Hepatocyte (in vitro differentiated cells): Measurements from ENCODE around the gene CDK4. TPM values are rescaled to one million over a fixed set of nuclear protein-coding genes. Genes with fewer than 3 reads are reported as not detected.
"Not testable (repeated sequence)": the region's sequence is repeated elsewhere in the genome, so short reads cannot be mapped to it uniquely, and the experiment has no call there.

ENCODE experiments used
- DNase-seq: peaks from one replicate; pipeline ENCODE4 v3.0.0-alpha.2; 2016; ENCODE audit warnings: low spot score
- H2AFZ ChIP-seq: fragments of 200-600 bp; sonication (generic); 2 replicates; pipeline ENCODE4 v1.6.0; 2016; ENCODE audit warnings: antibody characterized with exemption, mild to moderate bottlenecking
- H3K27ac ChIP-seq: fragments of 200-600 bp; sonication (generic); 2 replicates; pipeline ENCODE4 v1.5.1; 2016; ENCODE audit warnings: mild to moderate bottlenecking
- H3K27me3 ChIP-seq: fragments of 200-600 bp; sonication (generic); 2 replicates; pipeline ENCODE4 v1.6.1; 2016
- H3K36me3 ChIP-seq: fragments of 200-600 bp; sonication (generic); replicated peaks from 2 replicates; pipeline ENCODE4 v1.5.1; 2016; ENCODE audit warnings: low read depth; ENCODE audit not compliant: insufficient read depth
- H3K4me1 ChIP-seq: fragments of 200-600 bp; sonication (generic); 2 replicates; pipeline ENCODE4 v1.5.1; 2016; ENCODE audit warnings: mild to moderate bottlenecking, moderate library complexity; ENCODE audit not compliant: insufficient read depth
- H3K4me2 ChIP-seq: fragments of 200-600 bp; sonication (generic); 2 replicates; pipeline ENCODE4 v1.6.0; 2016
- H3K4me3 ChIP-seq: fragments of 200-600 bp; sonication (generic); 2 replicates; pipeline ENCODE4 v1.5.1; 2016; ENCODE audit warnings: mild to moderate bottlenecking
- H3K79me2 ChIP-seq: fragments of 200-600 bp; sonication (generic); 2 replicates; pipeline ENCODE4 v1.6.0; 2017; ENCODE audit warnings: mild to moderate bottlenecking
- H3K9me2 ChIP-seq: fragments of 200-600 bp; sonication (generic); replicated peaks from 2 replicates; pipeline ENCODE4 v1.6.0; 2017; ENCODE audit warnings: mild to moderate bottlenecking; ENCODE audit not compliant: insufficient read depth
- H3K9me3 ChIP-seq: fragments of 200-600 bp; sonication (generic); 2 replicates; pipeline ENCODE4 v1.5.1; 2016; ENCODE audit warnings: low read depth, mild to moderate bottlenecking
- H4K20me1 ChIP-seq: fragments of 200-600 bp; sonication (generic); 2 replicates; pipeline ENCODE4 v1.6.0; 2016; ENCODE audit warnings: mild to moderate bottlenecking; ENCODE audit not compliant: insufficient read depth, poor library complexity, severe bottlenecking
- EZH2 ChIP-seq: fragments of 200-600 bp; sonication (generic); IDR thresholded peaks from 2 replicates; pipeline ENCODE4 v1.6.1; 2016; ENCODE audit warnings: antibody characterized with exemption, mild to moderate bottlenecking, borderline replicate concordance
- EZH2phosphoT487 ChIP-seq: fragments of 200-600 bp; sonication (generic); IDR thresholded peaks from one replicate; pipeline ENCODE4 v1.6.1; 2018; ENCODE audit warnings: antibody characterized with exemption, mild to moderate bottlenecking, low read depth, moderate library complexity; ENCODE audit not compliant: unreplicated experiment, severe bottlenecking
- WGBS: methylation state at CpG from one replicate; pipeline ENCODE4 v1.1.6; 2016; ENCODE audit warnings: low lambda C conversion rate; ENCODE audit errors: missing lambda C conversion rate; 5-methylcytosine and 5-hydroxymethylcytosine counted together
- polyA plus RNA-seq: library from polyadenylated mRNA; unstranded; fragments of >200 nt; fragmentation: Nextera tagmentation; extraction: Ambion mirVana; gene quantifications from 2 replicates; pipeline ENCODE4 v1.2.1, GENCODE V29; 2016
- total RNA-seq: library from RNA; depleted of rRNA; stranded (reverse); fragments of >200 nt; gene quantifications from 2 replicates; pipeline ENCODE4 v1.2.3, GENCODE V29; 2014
- TF ChIP-seq, protein P1 (sequence below): fragments of 200-600 bp; sonication (generic); IDR thresholded peaks from 2 replicates; pipeline ENCODE4 v1.5.1; 2016; ENCODE audit warnings: antibody characterized with exemption, mild to moderate bottlenecking; ENCODE audit not compliant: poor library complexity

The CDK4 gene
- total and polyA plus RNA-seq, 2 experiments from 2014 or later: 306 to 308 TPM

DNA sequence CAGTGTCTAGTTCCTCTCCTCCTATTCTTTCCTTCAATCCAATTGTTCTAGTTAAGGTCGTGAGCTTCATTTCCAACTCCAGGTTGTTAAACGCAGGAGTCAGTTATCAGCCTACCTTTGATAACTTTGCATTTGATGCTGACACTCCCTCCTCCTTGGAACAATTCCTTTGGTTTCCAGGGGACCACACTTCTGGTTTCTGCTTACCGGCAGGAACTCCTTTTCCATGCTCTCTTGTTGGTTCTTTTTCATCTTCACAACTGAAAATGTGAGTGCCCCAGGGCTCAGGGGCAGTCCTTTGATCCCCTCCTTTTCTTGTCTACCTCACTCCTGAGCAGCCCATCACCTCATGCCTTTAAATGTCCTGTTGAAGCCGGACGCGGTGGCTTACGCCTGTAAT lies 25.3 kb upstream of the CDK4 start:
- no peaks in the 10 kb centered on the region for H3K36me3 ChIP-seq
- H3K9me3 ChIP-seq: no peaks in the 10 kb centered on the region
- no peak for TF ChIP-seq EZH2phosphoT487
- TF ChIP-seq EZH2: no peak
- TF ChIP-seq, protein P1, sequence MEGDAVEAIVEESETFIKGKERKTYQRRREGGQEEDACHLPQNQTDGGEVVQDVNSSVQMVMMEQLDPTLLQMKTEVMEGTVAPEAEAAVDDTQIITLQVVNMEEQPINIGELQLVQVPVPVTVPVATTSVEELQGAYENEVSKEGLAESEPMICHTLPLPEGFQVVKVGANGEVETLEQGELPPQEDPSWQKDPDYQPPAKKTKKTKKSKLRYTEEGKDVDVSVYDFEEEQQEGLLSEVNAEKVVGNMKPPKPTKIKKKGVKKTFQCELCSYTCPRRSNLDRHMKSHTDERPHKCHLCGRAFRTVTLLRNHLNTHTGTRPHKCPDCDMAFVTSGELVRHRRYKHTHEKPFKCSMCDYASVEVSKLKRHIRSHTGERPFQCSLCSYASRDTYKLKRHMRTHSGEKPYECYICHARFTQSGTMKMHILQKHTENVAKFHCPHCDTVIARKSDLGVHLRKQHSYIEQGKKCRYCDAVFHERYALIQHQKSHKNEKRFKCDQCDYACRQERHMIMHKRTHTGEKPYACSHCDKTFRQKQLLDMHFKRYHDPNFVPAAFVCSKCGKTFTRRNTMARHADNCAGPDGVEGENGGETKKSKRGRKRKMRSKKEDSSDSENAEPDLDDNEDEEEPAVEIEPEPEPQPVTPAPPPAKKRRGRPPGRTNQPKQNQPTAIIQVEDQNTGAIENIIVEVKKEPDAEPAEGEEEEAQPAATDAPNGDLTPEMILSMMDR: no peak
- H3K4me3 ChIP-seq: no peak overlapping the region
- no peaks in the 10 kb centered on the region for H3K9me2 ChIP-seq
- WGBS: 91% methylated on average over 7 of the region's 7 CpGs
- no peak overlapping the region for H3K27ac ChIP-seq
- H3K79me2 ChIP-seq: peaks cover 3% of the 10 kb centered on the region
- no peaks in the 10 kb centered on the region for H4K20me1 ChIP-seq
- H3K27me3 ChIP-seq: no peaks in the 10 kb centered on the region
- no peak overlapping the region for H2AFZ ChIP-seq
- peaks cover 5% of the 10 kb centered on the region for H3K4me1 ChIP-seq
- DNase-seq: no peak
- H3K4me2 ChIP-seq: no peak overlapping the region

- 92% methylated on average over 2 of the region's 2 CpGs for WGBS
Observed at GRCh38 chr12:57776247-57776587, 24.1 kb upstream of the CDK4 start.

DNA sequence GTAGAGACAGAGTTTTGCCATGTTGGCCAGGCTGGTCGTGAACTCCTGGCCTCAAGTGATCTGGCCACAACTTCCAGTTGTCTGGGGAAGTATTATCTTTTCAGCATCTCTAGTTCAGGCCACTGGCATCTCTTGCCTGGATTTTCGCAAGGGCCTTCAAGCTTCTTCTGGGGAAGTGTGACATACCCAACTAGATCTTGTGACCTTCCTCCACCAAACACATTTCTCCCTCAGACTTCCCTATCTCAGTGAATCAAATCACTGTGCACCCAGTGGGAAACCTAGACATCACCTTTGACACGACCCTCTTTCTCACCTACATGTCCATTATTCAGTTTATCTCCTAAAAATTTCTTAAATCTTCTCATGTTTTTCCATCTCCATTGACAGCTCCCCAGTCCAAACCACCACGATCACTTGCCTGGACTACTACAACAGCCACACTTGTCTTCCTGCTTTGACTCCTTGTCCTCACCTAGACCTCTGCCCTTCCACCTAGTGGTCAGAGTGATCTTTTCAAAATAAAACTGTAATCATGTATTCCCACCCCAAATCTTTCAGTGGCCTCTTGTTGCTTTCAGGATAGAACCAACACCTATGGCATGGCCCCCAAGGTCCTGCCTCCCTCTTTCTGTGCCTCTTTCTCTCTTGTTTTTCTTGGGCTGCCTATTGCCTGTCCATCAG lies 23.6 kb upstream of the CDK4 start:
- DNase-seq: no peak
- Histone ChIP-seq H3K4me1 (peaks cover 5% of the 10 kb centered on the region), H3K9me3 (no peaks in the 10 kb centered on the region), H3K27me3 (no peaks in the 10 kb centered on the region), H3K27ac (no peak overlapping the region), H2AFZ (no peak overlapping the region), H3K9me2 (no peaks in the 10 kb centered on the region), H4K20me1 (no peaks in the 10 kb centered on the region), H3K79me2 (peaks cover 9% of the 10 kb centered on the region), H3K4me3 (no peak overlapping the region), H3K36me3 (no peaks in the 10 kb centered on the region), H3K4me2 (no peak overlapping the region)
- WGBS: 94% methylated on average over 4 of the region's 4 CpGs
- no peak for TF ChIP-seq EZH2
- no peak for TF ChIP-seq EZH2phosphoT487
- TF ChIP-seq, protein P1: no peak

More at GRCh38 chr12:57776247-57776587, 24.1 kb upstream of the CDK4 start:
- H3K9me3 ChIP-seq: no peaks in the 10 kb centered on the region
- H3K9me2 ChIP-seq: no peaks in the 10 kb centered on the region
- H3K27me3 ChIP-seq: no peaks in the 10 kb centered on the region
- H3K4me3 ChIP-seq: no peak overlapping the region
- H2AFZ ChIP-seq: no peak overlapping the region
- H4K20me1 ChIP-seq: no peaks in the 10 kb centered on the region
- TF ChIP-seq EZH2 (no peak), EZH2phosphoT487 (no peak)
- TF ChIP-seq, protein P1: no peak
- no peak overlapping the region for H3K4me2 ChIP-seq
- H3K79me2 ChIP-seq: peaks cover 5% of the 10 kb centered on the region
- no peaks in the 10 kb centered on the region for H3K36me3 ChIP-seq
- peaks cover 5% of the 10 kb centered on the region for H3K4me1 ChIP-seq
- H3K27ac ChIP-seq: no peak overlapping the region
- no peak for DNase-seq

GRCh38 chr12:57775044-57775443 lies 22.9 kb upstream of the CDK4 start:
- Histone ChIP-seq H3K9me3 (no peaks in the 10 kb centered on the region), H3K27me3 (no peaks in the 10 kb centered on the region), H3K9me2 (no peaks in the 10 kb centered on the region), H3K4me1 (peaks cover 5% of the 10 kb centered on the region), H3K36me3 (no peaks in the 10 kb centered on the region), H3K79me2 (peaks cover 14% of the 10 kb centered on the region), H3K27ac (no peak overlapping the region), H3K4me2 (no peak overlapping the region), H4K20me1 (no peaks in the 10 kb centered on the region), H2AFZ (no peak overlapping the region), H3K4me3 (no peak overlapping the region)
- WGBS: 100% methylated on average over 2 of the region's 3 CpGs
- no peak for DNase-seq
- TF ChIP-seq EZH2: no peak
- TF ChIP-seq, protein P1: no peak

DNA sequence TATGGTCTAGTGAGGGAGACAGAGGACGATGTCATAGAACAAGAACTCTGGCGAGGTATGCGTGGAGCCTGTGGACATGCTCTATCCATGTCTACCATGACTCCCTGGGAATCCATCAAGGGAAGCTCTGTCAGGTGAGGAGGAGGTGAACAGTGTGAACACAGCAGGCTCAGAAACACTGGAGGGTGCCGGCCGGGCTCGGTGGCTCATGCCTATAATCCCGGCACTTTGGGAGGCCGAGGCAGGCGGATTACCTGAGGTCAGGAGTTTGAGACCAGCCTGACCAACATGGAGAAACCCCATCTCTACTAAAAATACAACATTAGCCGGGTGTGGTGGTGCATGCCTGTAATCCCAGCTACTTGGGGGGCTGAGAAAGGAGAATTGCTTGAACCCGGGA lies 22.5 kb upstream of the CDK4 start:
- H3K9me3 ChIP-seq, H3K27me3 ChIP-seq, H2AFZ ChIP-seq, H3K4me1 ChIP-seq, H3K36me3 ChIP-seq, H4K20me1 ChIP-seq, H3K4me3 ChIP-seq, H3K9me2 ChIP-seq, H3K27ac ChIP-seq, DNase-seq, H3K4me2 ChIP-seq: not testable (repeated sequence)
- H3K79me2 ChIP-seq: peaks cover 14% of the 10 kb centered on the region
- 95% methylated on average over 11 of the region's 11 CpGs for WGBS
